Measurements from ENCODE around the gene POLE.

POLE gene

GRCh38 chr12:132595183-132595582 lies 92.0 kb downstream of the POLE start:
- DNase-seq (ENCODE audit: low read depth in 2 of 2): no peak

- DNase-seq (ENCODE audit: low read depth in 2 of 2): no peak
Measured at GRCh38 chr12:132593938-132594358, 93.2 kb downstream of the POLE start.

- DNase-seq (ENCODE audit: low read depth in 2 of 2): no peak
Measured at GRCh38 chr12:132593521-132593920, 93.6 kb downstream of the POLE start.

- DNase-seq (ENCODE audit: low read depth in 2 of 2): no peak
Measured at GRCh38 chr12:132593071-132593470, 94.1 kb downstream of the POLE start.

- DNase-seq (ENCODE audit: low read depth in 2 of 2): no peak
Measured at GRCh38 chr12:132592282-132592970, 94.7 kb downstream of the POLE start.

GRCh38 chr12:132591107-132591935 lies 95.8 kb downstream of the POLE start:
- DNase-seq (ENCODE audit: low read depth in 2 of 2): no peak

GRCh38 chr12:132588821-132589669 lies 98.1 kb downstream of the POLE start:
- no peak for DNase-seq (ENCODE audit: low read depth in 2 of 2)

GRCh38 chr12:132588319-132588718 lies 98.8 kb downstream of the POLE start:
- DNase-seq (ENCODE audit: low read depth in 2 of 2): no peak

GRCh38 chr12:132587781-132588180 lies 99.4 kb downstream of the POLE start:
- DNase-seq (ENCODE audit: low read depth in 2 of 2): no peak

- DNase-seq (ENCODE audit: low read depth in 2 of 2): no peak
Measured at GRCh38 chr12:132586929-132587328, 100.2 kb downstream of the POLE start.

- DNase-seq (ENCODE audit: low read depth in 2 of 2): no peak
Measured at GRCh38 chr12:132585177-132585576, 102.0 kb downstream of the POLE start.

GRCh38 chr12:132584429-132584828 lies 102.7 kb downstream of the POLE start:
- DNase-seq (ENCODE audit: low read depth in 2 of 2): no peak

- no peak for DNase-seq (ENCODE audit: low read depth in 2 of 2)
Measured at GRCh38 chr12:132583736-132584135, 103.4 kb downstream of the POLE start.

- no peak for DNase-seq (ENCODE audit: low read depth in 2 of 2)
Measured at GRCh38 chr12:132583411-132583710, 103.8 kb downstream of the POLE start.

GRCh38 chr12:132582582-132583410 lies 104.3 kb downstream of the POLE start:
- DNase-seq (ENCODE audit: low read depth in 2 of 2): no peak

- no peak for DNase-seq (ENCODE audit: low read depth in 2 of 2)
Measured at GRCh38 chr12:132582058-132582420, 105.1 kb downstream of the POLE start.

- no peak for DNase-seq (ENCODE audit: low read depth in 2 of 2)
Measured at GRCh38 chr12:132581348-132582057, 105.6 kb downstream of the POLE start.

GRCh38 chr12:132580701-132581292 lies 106.3 kb downstream of the POLE start:
- DNase-seq (ENCODE audit: low read depth in 2 of 2): no peak

GRCh38 chr12:132579744-132580143 lies 107.4 kb downstream of the POLE start:
- no peak for DNase-seq (ENCODE audit: low read depth in 2 of 2)

GRCh38 chr12:132578826-132579225 lies 108.3 kb downstream of the POLE start:
- DNase-seq (ENCODE audit: low read depth in 2 of 2): no peak

- DNase-seq (ENCODE audit: low read depth in 2 of 2): no peak
Measured at GRCh38 chr12:132578118-132578517, 109.0 kb downstream of the POLE start.
